B cell (primary cell): ENCODE measurements around the gene HSBP1L1. TPM values are rescaled to one million over a fixed set of nuclear protein-coding genes. Genes with fewer than 3 reads are reported as not detected.

Source experiments
- ATAC-seq: fragments of 200-7000 bp; cut with Tn5 transposase; one replicate; pipeline ENCODE4 v1.10.0; 2021; ENCODE audit warnings: low read depth, mild to moderate bottlenecking, moderate number of reproducible peaks, moderate library complexity
- CTCF ChIA-PET: fragments of 350-600 bp; sonication (Branson Sonifier 250); formaldehyde crosslinking; loops from one replicate; lab custom pipeline; 2021; ENCODE audit warnings: antibody characterized with exemption, inconsistent platforms; lab: Charles Lee
- POLR2A ChIA-PET: fragments of 350-600 bp; sonication (Branson Sonifier 250); formaldehyde crosslinking; loops from one replicate; lab custom pipeline; 2021; ENCODE audit warnings: antibody characterized with exemption; lab: Charles Lee
- DNase-seq: peaks from one replicate; pipeline ENCODE4 v3.0.0; 2013
- H2AFZ ChIP-seq: 2 replicates; pipeline ENCODE4 v1.6.1; 2012; ENCODE audit warnings: mild to moderate bottlenecking, low read depth, low read length; ENCODE audit not compliant: insufficient read depth, poor library complexity, severe bottlenecking
- H3K27ac ChIP-seq, 2 donors: 1 replicate in 1 of 2; 2 replicates in 1 of 2; pipeline ENCODE4 v1.5.1; 2012 to 2013; ENCODE audit warnings: low read length in 2 of 2, mild to moderate bottlenecking in 2 of 2, moderate library complexity in 1 of 2
- H3K27me3 ChIP-seq, 4 experiments: fragments of 200-600 bp in 1 of 4; sonication (generic) in 1 of 4; replicated peaks in 1 of 4; 1 replicate in 2 of 4; 2 replicates in 2 of 4; pipeline versions ENCODE4 v1.6.1 to v1.7.0; 2013 to 2016; ENCODE audit warnings: low read length in 3 of 4, mild to moderate bottlenecking in 2 of 4, mixed read lengths in 1 of 4, moderate library complexity in 1 of 4; ENCODE audit not compliant: insufficient read depth in 4 of 4, control insufficient read depth in 3 of 4; ENCODE audit errors: control extremely low read depth in 1 of 4
- H3K36me3 ChIP-seq, 2 experiments: replicated peaks in 1 of 2; 1 replicate in 1 of 2; 2 replicates in 1 of 2; pipeline versions ENCODE4 v1.6.1 to v1.7.1; 2013; ENCODE audit warnings: low read length in 1 of 2; ENCODE audit not compliant: insufficient read depth in 2 of 2, control insufficient read depth in 1 of 2; ENCODE audit errors: control extremely low read depth in 1 of 2, extremely low read depth in 1 of 2
- H3K4me1 ChIP-seq, 2 donors: fragments of 200-600 bp in 1 of 2; sonication (generic) in 1 of 2; 1 replicate in 1 of 2; 2 replicates in 1 of 2; pipeline versions ENCODE4 v1.5.1 to v1.6.1; 2013 to 2017; ENCODE audit warnings: low read length in 2 of 2; ENCODE audit not compliant: control insufficient read depth in 2 of 2, insufficient read depth in 2 of 2
- H3K4me2 ChIP-seq: replicated peaks from 2 replicates; pipeline ENCODE3; 2012; ENCODE audit warnings: mild to moderate bottlenecking, low read depth, low read length; ENCODE audit not compliant: poor library complexity, severe bottlenecking
- H3K4me3 ChIP-seq, 5 experiments: fragments of 200-600 bp in 1 of 5; sonication (generic) in 1 of 5; 1 replicate in 3 of 5; 2 replicates in 2 of 5; pipeline versions ENCODE4 v1.5.1 to v1.7.0; 2011 to 2016; ENCODE audit warnings: low read length in 4 of 5, mild to moderate bottlenecking in 4 of 5, low read depth in 2 of 5, control low read depth in 1 of 5, moderate library complexity in 1 of 5; ENCODE audit not compliant: insufficient read depth in 1 of 5; ENCODE audit errors: control extremely low read depth in 1 of 5, extremely low read depth in 1 of 5
- H3K79me2 ChIP-seq: fragments of 200-600 bp; sonication (generic); one replicate; pipeline ENCODE4 v1.6.0; 2016; ENCODE audit warnings: low read length; ENCODE audit not compliant: control insufficient read depth, insufficient read depth
- H3K9ac ChIP-seq: fragments of 200-600 bp; sonication (generic); 2 replicates; pipeline ENCODE4 v1.6.1; 2017; ENCODE audit warnings: mild to moderate bottlenecking, low read length, moderate library complexity
- H3K9me3 ChIP-seq, 3 donors: one replicate each; pipeline versions ENCODE4 v1.6.1 to v1.7.1; 2013; ENCODE audit warnings: low read length in 2 of 3; ENCODE audit not compliant: control insufficient read depth in 2 of 3, insufficient read depth in 1 of 3; ENCODE audit errors: control extremely low read depth in 1 of 3
- H4K20me1 ChIP-seq: 2 replicates; pipeline ENCODE4 v1.6.0; 2012; ENCODE audit warnings: mild to moderate bottlenecking, low read length; ENCODE audit not compliant: insufficient read depth, control insufficient read depth, poor library complexity, severe bottlenecking
- H3K27ac Mint-ChIP-seq: one replicate; pipeline ENCODE4 v1.8.0; 2021; ENCODE audit warnings: mixed read lengths
- H3K27me3 Mint-ChIP-seq: one replicate; pipeline ENCODE4 v1.8.0; 2021; ENCODE audit warnings: mixed read lengths
- H3K4me1 Mint-ChIP-seq: one replicate; pipeline ENCODE4 v1.8.0; 2021; ENCODE audit warnings: mixed read lengths
- H3K4me3 Mint-ChIP-seq: one replicate; pipeline ENCODE4 v1.8.0; 2021; ENCODE audit warnings: mixed read lengths
- H3K9me3 Mint-ChIP-seq: one replicate; pipeline ENCODE4 v1.8.0; 2022; ENCODE audit warnings: mixed read lengths; ENCODE audit not compliant: insufficient read depth
- EZH2 ChIP-seq: IDR thresholded peaks from 2 replicates; pipeline ENCODE4 v1.6.1; 2012; ENCODE audit warnings: borderline replicate concordance, low read depth, mild to moderate bottlenecking, moderate library complexity, low read length; ENCODE audit not compliant: insufficient read depth, poor library complexity, severe bottlenecking
- WGBS: methylation state at CpG from one replicate; pipeline ENCODE4 v1.1.5; 2013; ENCODE audit warnings: missing lambda C conversion rate; ENCODE audit not compliant: insufficient coverage; 5-methylcytosine and 5-hydroxymethylcytosine counted together
- intact Hi-C: fragments of 100-400 bp; cut with micrococcal nuclease; formaldehyde crosslinking; loops from one replicate; pipeline ENCODE4 v1.10.0; 2022
- polyA plus RNA-seq: library from polyadenylated mRNA; depleted of rRNA; stranded (reverse); fragments of >200 nt; gene quantifications from 2 replicates; pipeline ENCODE4 v1.2.3, GENCODE V29; 2012
- total RNA-seq, 2 donors: library from RNA; stranded (reverse); fragments of 120-200 nt in 1 of 2; gene quantifications; 1 replicate in 1 of 2; 2 replicates in 1 of 2; pipeline versions ENCODE4 v1.2.3 to v1.2.4, GENCODE V29; 2013 to 2022
- TF ChIP-seq, protein P1 (sequence below): fragments of 200-600 bp; IDR thresholded peaks from one replicate; pipeline ENCODE4 v1.8.0; 2022; ENCODE audit warnings: antibody characterized with exemption, mild to moderate bottlenecking

HSBP1L1 gene
- total and polyA plus RNA-seq, 2 donors (not counting 1 experiment from before 2014, with no cell fraction given) = 4.6 to 7.2 TPM

DNA sequence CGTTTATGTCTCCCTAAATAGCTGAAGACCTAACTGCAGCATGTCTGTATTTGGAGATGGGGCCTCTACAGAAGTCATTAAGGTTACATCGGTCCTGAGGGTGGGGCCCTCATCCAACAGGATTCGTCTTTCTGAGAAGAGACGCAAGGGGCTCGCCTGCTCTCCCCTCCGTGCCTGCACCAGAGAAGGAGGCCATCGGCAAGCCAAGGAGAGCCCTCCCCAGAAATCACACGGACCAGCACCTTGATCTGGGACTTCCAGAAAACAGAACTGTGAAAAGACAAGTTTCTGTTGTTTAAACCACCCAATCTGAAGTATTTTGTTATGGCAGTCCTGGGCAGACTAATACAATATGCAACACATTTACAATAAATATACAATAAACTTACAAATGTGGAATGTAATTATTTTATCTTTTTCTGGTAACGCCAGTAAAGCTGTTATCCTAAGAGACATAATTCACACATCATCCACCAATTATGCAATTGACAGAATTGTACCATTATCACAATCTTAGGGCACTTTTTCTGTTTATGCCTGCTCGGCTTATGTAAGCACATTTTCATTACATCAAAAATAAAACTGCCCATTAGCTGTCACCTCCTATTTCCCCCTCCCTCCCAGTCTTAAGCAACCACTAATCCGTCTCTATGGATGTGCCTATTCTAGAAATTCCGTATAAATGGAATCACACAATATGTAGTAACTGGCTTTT lies 6.1 kb downstream of the HSBP1L1 start:
- H3K4me3 ChIP-seq = no peak overlapping the region
- H3K4me1 Mint-ChIP-seq = peaks cover 7% of the 10 kb centered on the region
- H2AFZ ChIP-seq = no peak overlapping the region
- no peak overlapping the region for H3K9ac ChIP-seq
- H4K20me1 ChIP-seq = peaks cover 43% of the 10 kb centered on the region
- no peaks in the 10 kb centered on the region for H3K27me3 Mint-ChIP-seq
- no peaks in the 10 kb centered on the region for H3K27me3 ChIP-seq
- no peak overlapping the region for H3K27ac ChIP-seq
- H3K4me1 ChIP-seq = peaks cover 0 to 1% of the 10 kb centered on the region in 2 donors
- no peak overlapping the region for H3K27ac Mint-ChIP-seq
- no peak overlapping the region for H3K4me2 ChIP-seq
- WGBS = 96% methylated on average over 9 of the region's 12 CpGs
- ChIA-PET CTCF (no interaction called here), POLR2A (no interaction called here)
- no peaks in the 10 kb centered on the region for H3K9me3 Mint-ChIP-seq
- DNase-seq (no peak), ATAC-seq (no peak)
- intact Hi-C loops = no loop called here
- no peak for TF ChIP-seq EZH2
- TF ChIP-seq, protein P1, sequence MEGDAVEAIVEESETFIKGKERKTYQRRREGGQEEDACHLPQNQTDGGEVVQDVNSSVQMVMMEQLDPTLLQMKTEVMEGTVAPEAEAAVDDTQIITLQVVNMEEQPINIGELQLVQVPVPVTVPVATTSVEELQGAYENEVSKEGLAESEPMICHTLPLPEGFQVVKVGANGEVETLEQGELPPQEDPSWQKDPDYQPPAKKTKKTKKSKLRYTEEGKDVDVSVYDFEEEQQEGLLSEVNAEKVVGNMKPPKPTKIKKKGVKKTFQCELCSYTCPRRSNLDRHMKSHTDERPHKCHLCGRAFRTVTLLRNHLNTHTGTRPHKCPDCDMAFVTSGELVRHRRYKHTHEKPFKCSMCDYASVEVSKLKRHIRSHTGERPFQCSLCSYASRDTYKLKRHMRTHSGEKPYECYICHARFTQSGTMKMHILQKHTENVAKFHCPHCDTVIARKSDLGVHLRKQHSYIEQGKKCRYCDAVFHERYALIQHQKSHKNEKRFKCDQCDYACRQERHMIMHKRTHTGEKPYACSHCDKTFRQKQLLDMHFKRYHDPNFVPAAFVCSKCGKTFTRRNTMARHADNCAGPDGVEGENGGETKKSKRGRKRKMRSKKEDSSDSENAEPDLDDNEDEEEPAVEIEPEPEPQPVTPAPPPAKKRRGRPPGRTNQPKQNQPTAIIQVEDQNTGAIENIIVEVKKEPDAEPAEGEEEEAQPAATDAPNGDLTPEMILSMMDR = no peak
- H3K79me2 ChIP-seq = peaks cover 15% of the 10 kb centered on the region
- no peak overlapping the region for H3K4me3 Mint-ChIP-seq
- no peaks in the 10 kb centered on the region for H3K9me3 ChIP-seq
- peaks cover 0 to 31% of the 10 kb centered on the region in 2 experiments for H3K36me3 ChIP-seq

DNA sequence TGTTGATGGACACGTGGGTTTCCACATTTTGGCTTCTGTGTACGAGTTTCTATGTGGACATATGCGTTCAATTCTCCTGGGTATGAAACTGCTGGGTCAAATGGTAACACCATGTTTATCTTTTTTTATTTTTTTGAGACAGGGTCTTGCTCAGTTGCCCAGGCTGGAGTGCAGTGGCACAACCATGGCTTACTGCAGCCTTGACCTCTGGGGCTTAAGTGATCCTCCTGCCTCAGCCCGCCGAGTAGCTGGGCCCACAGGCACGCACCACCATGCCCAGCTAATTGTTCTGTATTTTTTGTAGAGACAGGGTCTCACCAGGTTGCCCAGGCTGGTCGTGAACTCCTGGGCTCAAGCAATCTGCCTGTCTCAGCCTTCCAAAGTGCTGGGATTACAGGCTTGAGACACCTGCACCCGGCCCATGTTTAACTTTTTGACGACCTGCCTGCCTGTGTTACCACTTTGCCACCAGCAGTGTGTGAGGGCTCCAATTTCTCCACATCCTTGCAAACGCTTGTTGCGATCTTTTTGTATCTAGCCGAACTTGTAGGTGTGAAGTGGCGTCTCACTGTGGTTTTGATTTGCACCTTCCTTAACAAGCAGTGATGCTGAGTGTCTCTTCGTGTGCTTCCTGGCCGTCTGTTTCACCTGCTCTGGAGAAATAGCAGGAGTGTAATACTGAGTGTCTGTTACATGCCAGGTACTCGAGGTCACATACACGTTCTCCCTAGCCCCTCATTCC lies 6.9 kb downstream of the HSBP1L1 start:
- Histone ChIP-seq H3K27ac (no peak overlapping the region), H3K9ac (no peak overlapping the region), H4K20me1 (peaks cover 50% of the 10 kb centered on the region), H3K4me3 (no peak overlapping the region), H3K79me2 (peaks cover 23% of the 10 kb centered on the region), H3K4me2 (no peak overlapping the region), H3K27me3 (no peaks in the 10 kb centered on the region), H3K4me1 (no peaks in the 10 kb centered on the region), H2AFZ (no peak overlapping the region), H3K36me3 (peaks cover 0 to 38% of the 10 kb centered on the region in 2 experiments), H3K9me3 (no peaks in the 10 kb centered on the region)
- DNase-seq = no peak
- Mint-ChIP-seq H3K4me3 (no peak overlapping the region), H3K9me3 (no peaks in the 10 kb centered on the region), H3K27me3 (no peaks in the 10 kb centered on the region), H3K4me1 (peaks cover 6% of the 10 kb centered on the region), H3K27ac (no peak overlapping the region)
- TF ChIP-seq, protein P1 = no peak
- no peak for TF ChIP-seq EZH2
- ChIA-PET CTCF (no interaction called here), POLR2A (no interaction called here)
- intact Hi-C loops = no loop called here
- ATAC-seq = no peak
- 96% methylated on average over 13 of the region's 17 CpGs for WGBS
